IPS DF 6.9 (cell line): ENCODE data around the gene HEYL.

Source experiments
- DNase-seq: peaks from one replicate; pipeline ENCODE4 v3.0.0-alpha.2; 2013; ENCODE audit warnings: low read depth, low spot score
- H3K27ac ChIP-seq: one replicate; pipeline ENCODE4 v1.5.1; 2013; ENCODE audit warnings: low read length, control low read depth
- H3K27me3 ChIP-seq: 2 replicates; pipeline ENCODE4 v1.6.1; 2013; ENCODE audit warnings: mild to moderate bottlenecking, low read length; ENCODE audit not compliant: control insufficient read depth, insufficient read depth
- H3K36me3 ChIP-seq: 2 replicates; pipeline ENCODE4 v1.6.1; 2013; ENCODE audit warnings: low read length; ENCODE audit not compliant: control insufficient read depth, insufficient read depth
- H3K4me1 ChIP-seq: 2 replicates; pipeline ENCODE4 v1.6.1; 2013; ENCODE audit warnings: low read length; ENCODE audit not compliant: control insufficient read depth, insufficient read depth
- H3K4me3 ChIP-seq: 2 replicates; pipeline ENCODE4 v1.5.1; 2013; ENCODE audit warnings: mild to moderate bottlenecking, low read length
- H3K9me3 ChIP-seq: 2 replicates; pipeline ENCODE4 v1.6.1; 2013; ENCODE audit warnings: low read length, inconsistent platforms; ENCODE audit not compliant: control insufficient read depth, insufficient read depth
- WGBS: extraction: QIAGEN DNeasy Blood & Tissue Kit; methylation state at CpG from one replicate; pipeline ENCODE4 v1.1.7; 2013; ENCODE audit warnings: mixed read lengths, missing lambda C conversion rate; ENCODE audit not compliant: insufficient read length, insufficient coverage; 5-methylcytosine and 5-hydroxymethylcytosine counted together

HEYL gene

DNA sequence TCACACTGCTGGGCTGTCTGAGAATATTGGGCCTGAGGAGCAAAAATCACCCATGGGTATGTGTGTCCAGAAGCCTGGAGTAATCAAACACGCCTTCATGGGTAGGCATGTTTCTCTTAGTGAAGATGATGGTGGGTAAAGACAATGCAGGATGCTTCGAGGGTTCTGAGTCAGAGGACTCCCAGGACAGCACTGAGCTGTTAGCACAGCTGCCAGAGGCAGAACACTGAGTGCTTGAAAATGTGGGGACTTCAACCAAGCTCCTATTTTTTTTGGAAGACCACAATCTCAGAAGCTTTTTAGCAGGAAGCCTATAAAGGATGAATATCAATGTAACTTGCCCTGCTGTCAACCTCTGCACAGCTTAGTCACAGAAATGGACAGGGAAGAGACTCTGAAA is 40.4 kb upstream of the HEYL start:
- DNase-seq: no peak
- no peak overlapping the region for H3K4me3 ChIP-seq
- no CpG with 5 or more reads among the region's 2 CpGs for WGBS
- peaks cover 67% of the 10 kb centered on the region for H3K27me3 ChIP-seq
- no peak overlapping the region for H3K27ac ChIP-seq
- H3K4me1 ChIP-seq: no peaks in the 10 kb centered on the region
- H3K36me3 ChIP-seq: no peaks in the 10 kb centered on the region
- H3K9me3 ChIP-seq: no peaks in the 10 kb centered on the region

DNA sequence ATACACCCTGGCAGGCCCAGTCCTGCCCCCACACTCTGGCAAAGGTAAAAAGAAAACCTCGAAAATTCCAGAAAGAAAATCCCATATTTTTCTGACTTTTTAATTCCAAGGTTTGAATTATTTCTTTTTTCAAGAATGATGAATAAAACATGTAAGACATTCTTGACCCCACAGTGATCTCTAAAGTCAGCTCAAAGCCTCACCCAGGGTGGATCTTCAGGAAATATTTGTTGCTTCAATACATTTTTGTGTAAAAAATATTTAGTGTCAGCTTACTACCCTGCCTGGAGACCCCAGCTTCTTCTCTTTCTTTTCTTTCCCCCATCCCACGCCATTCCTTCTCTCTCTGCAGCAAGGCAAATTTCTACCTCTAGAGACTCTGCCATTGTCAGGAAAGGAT is 39.4 kb upstream of the HEYL start:
- Histone ChIP-seq H3K9me3 (no peaks in the 10 kb centered on the region), H3K4me1 (no peaks in the 10 kb centered on the region), H3K27me3 (peaks cover 67% of the 10 kb centered on the region), H3K27ac (no peak overlapping the region), H3K4me3 (no peak overlapping the region), H3K36me3 (no peaks in the 10 kb centered on the region)
- no CpG with 5 or more reads among the region's 2 CpGs for WGBS
- DNase-seq: no peak

DNA sequence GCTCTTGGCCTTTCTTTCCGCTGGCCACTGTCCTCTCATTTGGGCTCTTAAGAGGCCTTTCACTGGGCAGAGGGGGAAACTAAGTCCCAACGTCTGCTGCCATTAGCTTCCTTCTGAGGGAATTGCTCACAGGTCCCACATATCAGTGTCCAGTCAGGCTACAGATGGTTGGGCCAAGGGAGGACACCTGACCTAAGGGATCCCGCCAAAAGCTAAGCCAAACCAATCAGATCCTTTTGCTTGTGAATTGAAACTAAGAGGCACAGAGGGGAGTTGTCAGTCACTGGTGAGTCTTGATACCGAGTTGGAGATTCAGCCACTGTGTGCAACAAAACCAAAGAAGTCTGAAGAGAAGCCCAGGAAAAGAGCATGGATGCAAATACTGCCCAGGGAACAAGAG is 38.2 kb upstream of the HEYL start:
- DNase-seq: no peak
- Histone ChIP-seq H3K27ac (no peak overlapping the region), H3K36me3 (no peaks in the 10 kb centered on the region), H3K27me3 (peaks cover 65% of the 10 kb centered on the region), H3K4me3 (no peak overlapping the region), H3K9me3 (no peaks in the 10 kb centered on the region), H3K4me1 (no peaks in the 10 kb centered on the region)
- no CpG with 5 or more reads among the region's 4 CpGs for WGBS

DNA sequence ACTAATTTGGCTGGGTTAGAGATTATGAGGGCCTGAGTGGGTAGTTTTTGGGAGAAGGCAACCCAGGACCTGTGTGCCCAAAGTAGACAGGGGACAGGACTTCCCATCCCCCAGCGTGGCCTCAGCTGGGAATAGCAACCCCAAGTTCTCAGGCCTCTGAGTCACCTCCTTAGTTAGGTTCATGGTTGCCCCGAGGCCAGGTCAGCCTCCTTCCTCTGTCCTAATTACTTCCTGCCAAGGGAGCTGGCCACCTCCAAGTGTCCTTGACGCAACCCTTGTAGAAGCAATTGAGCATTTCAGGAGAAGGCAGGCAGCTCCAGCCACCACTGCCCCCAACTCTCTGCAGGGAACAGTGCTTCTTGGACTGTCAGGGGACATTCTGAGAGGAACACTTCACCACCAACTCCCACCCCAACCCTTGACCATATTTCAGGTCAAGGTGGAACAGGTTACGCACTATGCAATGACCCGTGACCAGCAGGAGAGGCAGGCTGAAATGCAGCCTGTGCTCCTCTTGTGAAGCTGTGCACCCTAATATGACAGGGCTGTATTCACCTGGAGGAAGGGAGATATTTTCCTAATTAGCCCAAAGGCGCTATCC is 37.6 kb upstream of the HEYL start:
- Histone ChIP-seq H3K36me3 (no peaks in the 10 kb centered on the region), H3K9me3 (no peaks in the 10 kb centered on the region), H3K27ac (no peak overlapping the region), H3K4me3 (no peak overlapping the region), H3K27me3 (peaks cover 64% of the 10 kb centered on the region), H3K4me1 (no peaks in the 10 kb centered on the region; the same call in 1 of the 2 replicates)
- no peak for DNase-seq
- WGBS: no CpG with 5 or more reads among the region's 6 CpGs

DNA sequence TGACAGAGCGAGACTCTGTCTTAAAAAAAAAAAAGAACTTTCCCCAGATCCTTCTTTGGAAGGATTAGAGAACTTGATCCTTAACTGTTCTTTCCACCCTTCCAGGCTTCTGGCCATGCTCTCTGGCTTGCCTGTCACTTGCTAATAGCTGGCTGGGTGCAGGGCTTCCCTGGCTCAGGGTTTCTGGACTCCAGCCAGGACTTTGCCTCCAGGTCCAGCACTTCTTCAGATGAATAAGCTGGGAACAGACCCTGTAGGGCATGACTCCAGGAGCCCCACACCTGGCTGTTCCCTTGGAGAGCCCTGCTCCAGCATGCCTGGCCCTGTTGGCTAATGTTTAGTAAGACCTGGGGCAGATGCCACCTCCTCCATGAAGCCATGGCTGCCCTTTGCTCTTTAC is 35.8 kb upstream of the HEYL start:
- Histone ChIP-seq H3K9me3 (no peaks in the 10 kb centered on the region), H3K27ac (no peak overlapping the region), H3K4me1 (peaks cover 1% of the 10 kb centered on the region; the same call in 1 of the 2 replicates), H3K4me3 (no peak overlapping the region), H3K36me3 (no peaks in the 10 kb centered on the region), H3K27me3 (peaks cover 66% of the 10 kb centered on the region)
- no peak for DNase-seq
- WGBS: no CpG with 5 or more reads among the region's 1 CpG

DNA sequence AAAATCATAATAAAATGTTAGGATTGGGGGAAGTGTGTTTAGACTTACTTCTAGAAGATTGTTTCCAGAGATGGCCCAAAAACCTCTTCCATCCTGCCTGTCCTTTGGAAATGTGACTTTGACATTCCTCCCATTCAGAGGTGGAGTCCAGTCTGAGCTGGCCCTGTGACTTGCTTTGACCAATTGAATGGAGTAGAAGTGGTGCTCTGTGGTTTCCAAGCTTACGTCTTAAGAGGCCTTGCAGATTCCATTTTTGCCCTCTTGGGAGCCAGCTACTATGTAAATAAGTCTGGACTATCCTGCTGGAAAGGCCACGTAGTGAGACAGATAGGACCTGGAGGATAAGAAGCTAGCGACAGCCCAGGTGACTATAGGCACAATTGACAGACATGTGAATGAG is 33.8 kb upstream of the HEYL start:
- DNase-seq: no peak
- no CpG with 5 or more reads among the region's 3 CpGs for WGBS
- Histone ChIP-seq H3K27me3 (peaks cover 70% of the 10 kb centered on the region), H3K9me3 (no peaks in the 10 kb centered on the region), H3K4me1 (peaks cover 1% of the 10 kb centered on the region; the same call in 1 of the 2 replicates), H3K36me3 (no peaks in the 10 kb centered on the region), H3K4me3 (no peak overlapping the region), H3K27ac (no peak overlapping the region)

DNA sequence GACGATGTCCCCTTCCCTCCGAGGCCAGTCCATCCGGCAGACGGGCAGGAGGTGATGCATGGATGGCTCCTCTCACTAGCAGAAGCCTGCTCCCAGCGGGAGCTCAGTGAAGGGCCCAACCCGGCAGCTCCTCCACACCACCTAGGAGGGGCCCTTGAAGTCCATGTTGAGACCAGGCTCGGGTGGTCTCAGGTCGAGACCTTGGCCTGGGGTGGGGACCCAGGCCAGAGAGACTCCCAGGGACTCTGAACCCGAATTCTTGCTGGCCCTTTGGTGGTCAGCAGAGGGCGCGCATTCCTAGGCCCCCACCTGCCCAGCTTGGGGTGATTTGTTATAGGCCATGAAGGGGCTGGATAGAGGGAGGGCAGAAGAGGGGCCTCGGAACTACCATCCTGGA is 33.1 kb upstream of the HEYL start:
- peaks cover 71% of the 10 kb centered on the region for H3K27me3 ChIP-seq
- WGBS: no CpG with 5 or more reads among the region's 12 CpGs
- H3K27ac ChIP-seq: no peak overlapping the region
- H3K4me3 ChIP-seq: no peak overlapping the region
- peaks cover 1% of the 10 kb centered on the region; the same call in 1 of the 2 replicates for H3K4me1 ChIP-seq
- no peak for DNase-seq
- no peaks in the 10 kb centered on the region for H3K9me3 ChIP-seq
- no peaks in the 10 kb centered on the region for H3K36me3 ChIP-seq

DNA sequence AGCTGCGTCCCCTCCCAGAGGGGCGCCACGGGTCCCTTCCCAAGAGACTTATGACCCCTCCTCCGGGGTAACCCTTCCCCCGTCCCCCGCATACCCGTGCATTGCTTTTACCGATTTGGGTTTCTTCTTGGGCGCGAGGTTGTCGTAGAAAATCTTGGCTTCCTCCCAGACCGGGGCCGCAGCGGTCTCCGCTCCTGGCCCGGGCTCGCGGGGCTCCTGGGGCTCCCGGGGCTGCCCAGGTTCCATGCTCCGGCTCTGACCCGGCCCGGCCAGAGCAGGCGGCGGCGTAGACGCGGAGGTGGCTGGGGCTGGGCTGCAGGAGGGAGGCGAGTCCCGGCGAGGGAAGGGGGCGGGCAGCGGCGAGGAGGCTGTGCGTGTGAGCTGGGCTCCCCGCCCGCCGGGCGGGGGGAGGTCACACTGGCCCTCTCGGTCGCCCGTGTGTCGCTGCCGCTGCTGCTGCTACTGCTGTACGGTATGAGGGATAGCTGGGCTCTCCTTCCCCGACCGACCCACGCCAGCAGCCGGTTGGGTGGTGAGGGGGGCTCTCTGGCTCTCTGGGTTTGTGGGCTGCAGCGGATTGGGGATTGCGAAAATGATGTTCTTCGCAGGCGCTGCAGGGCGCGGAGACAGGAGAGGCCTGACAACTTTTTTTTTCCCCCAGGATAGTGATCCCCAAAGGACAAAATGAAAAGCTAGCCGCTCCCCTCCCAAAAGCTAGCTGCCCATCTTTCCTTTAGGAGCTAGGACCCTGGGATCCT is 32.5 kb upstream of the HEYL start, which contains the start of gene NT5C1A:
TSS of gene NT5C1A (minus strand) at position 315 of the 758 bp plus-strand sequence. CDS start at position 246, 69 bp downstream.
- H3K27me3 ChIP-seq: peaks cover 67% of the 10 kb centered on the region
- no peak for DNase-seq
- H3K4me1 ChIP-seq: peaks cover 1% of the 10 kb centered on the region; the same call in 1 of the 2 replicates
- H3K36me3 ChIP-seq: no peaks in the 10 kb centered on the region
- WGBS: no CpG with 5 or more reads among the region's 55 CpGs
- H3K9me3 ChIP-seq: no peaks in the 10 kb centered on the region
- H3K27ac ChIP-seq: no peak within 1 kb of the TSS
- peak within 1 kb of the TSS; percentile 18; the same call in 1 of the 2 replicates for H3K4me3 ChIP-seq

DNA sequence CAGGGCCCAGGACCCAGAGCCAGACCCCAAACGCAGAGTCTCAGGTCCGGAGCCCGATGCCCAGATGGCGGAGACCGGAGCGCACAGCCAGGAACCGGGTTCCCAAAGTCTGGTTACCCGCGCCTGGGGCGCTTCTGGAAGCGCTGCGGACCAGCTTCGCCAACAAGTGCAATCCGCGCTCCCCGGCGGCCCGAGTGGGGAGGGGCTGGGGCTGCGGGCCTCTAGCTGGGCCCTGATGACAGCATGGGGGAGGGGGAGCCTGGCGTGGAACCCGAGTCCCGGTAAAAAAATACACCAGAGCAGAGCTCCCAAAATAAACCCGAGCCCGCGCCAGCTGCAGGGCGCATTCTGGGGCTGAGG is 32.0 kb upstream of the HEYL start:
- peak overlapping the region; percentile 18; the same call in 1 of the 2 replicates for H3K4me3 ChIP-seq
- peaks cover 1% of the 10 kb centered on the region; the same call in 1 of the 2 replicates for H3K4me1 ChIP-seq
- H3K27ac ChIP-seq: no peak overlapping the region
- H3K9me3 ChIP-seq: no peaks in the 10 kb centered on the region
- DNase-seq: no peak
- WGBS: no CpG with 5 or more reads among the region's 26 CpGs
- H3K36me3 ChIP-seq: no peaks in the 10 kb centered on the region
- peaks cover 67% of the 10 kb centered on the region for H3K27me3 ChIP-seq

DNA sequence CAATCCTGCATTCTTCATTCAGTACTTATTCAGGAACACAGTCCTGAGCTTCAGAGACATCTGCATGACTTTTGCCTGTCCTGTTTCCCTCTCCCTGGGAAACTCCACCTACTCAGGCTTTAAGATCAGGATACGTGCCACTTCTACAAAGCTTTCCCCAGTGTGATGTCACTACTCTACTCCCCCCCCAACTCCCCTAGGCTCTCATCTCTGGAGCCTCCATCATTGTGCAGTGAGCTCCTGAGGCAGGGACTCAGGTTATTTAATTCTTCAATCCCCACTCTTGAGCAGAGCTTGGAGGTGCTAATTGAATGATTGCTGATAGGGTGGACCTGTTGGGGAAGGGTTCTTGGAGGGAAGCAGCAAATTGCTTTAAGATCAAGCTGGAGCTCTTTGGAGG is 31.2 kb upstream of the HEYL start:
- Histone ChIP-seq H3K27ac (no peak overlapping the region), H3K9me3 (no peaks in the 10 kb centered on the region), H3K4me1 (peaks cover 1% of the 10 kb centered on the region; the same call in 1 of the 2 replicates), H3K36me3 (no peaks in the 10 kb centered on the region), H3K4me3 (0 out of 2 replicates have a peak overlapping the region, but pooled peaks have one; percentile 1), H3K27me3 (peaks cover 73% of the 10 kb centered on the region)
- no CpG with 5 or more reads among the region's 1 CpG for WGBS
- no peak for DNase-seq
